HL-60 (cell line): ENCODE results near the gene KCTD16.

Source experiments
- POLR2AphosphoS5 ChIP-seq: IDR thresholded peaks from 2 replicates; pipeline ENCODE4 v1.6.1; 2012; ENCODE audit warnings: low read depth
- REST ChIP-seq: IDR thresholded peaks from 2 replicates; pipeline ENCODE4 v1.6.1; 2012; ENCODE audit warnings: low read depth; ENCODE audit not compliant: insufficient replicate concordance
- TF ChIP-seq, protein P1 (sequence below): IDR thresholded peaks from one replicate; pipeline ENCODE4 v1.5.1; 2011; ENCODE audit warnings: low read length, control low read depth, inconsistent platforms; ENCODE audit not compliant: insufficient read depth

GRCh38 chr5:144144956-144145751 is 25.5 kb upstream of the KCTD16 start:
- TF ChIP-seq, protein P1, sequence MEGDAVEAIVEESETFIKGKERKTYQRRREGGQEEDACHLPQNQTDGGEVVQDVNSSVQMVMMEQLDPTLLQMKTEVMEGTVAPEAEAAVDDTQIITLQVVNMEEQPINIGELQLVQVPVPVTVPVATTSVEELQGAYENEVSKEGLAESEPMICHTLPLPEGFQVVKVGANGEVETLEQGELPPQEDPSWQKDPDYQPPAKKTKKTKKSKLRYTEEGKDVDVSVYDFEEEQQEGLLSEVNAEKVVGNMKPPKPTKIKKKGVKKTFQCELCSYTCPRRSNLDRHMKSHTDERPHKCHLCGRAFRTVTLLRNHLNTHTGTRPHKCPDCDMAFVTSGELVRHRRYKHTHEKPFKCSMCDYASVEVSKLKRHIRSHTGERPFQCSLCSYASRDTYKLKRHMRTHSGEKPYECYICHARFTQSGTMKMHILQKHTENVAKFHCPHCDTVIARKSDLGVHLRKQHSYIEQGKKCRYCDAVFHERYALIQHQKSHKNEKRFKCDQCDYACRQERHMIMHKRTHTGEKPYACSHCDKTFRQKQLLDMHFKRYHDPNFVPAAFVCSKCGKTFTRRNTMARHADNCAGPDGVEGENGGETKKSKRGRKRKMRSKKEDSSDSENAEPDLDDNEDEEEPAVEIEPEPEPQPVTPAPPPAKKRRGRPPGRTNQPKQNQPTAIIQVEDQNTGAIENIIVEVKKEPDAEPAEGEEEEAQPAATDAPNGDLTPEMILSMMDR, result no peak
- TF ChIP-seq REST, result no peak
- no peak for TF ChIP-seq POLR2AphosphoS5
